ENCODE results near the gene AMN. TPM values are rescaled to one million over a fixed set of nuclear protein-coding genes. Genes with fewer than 3 reads are reported as not detected.

AMN gene
- total and polyA plus RNA-seq, 8 donors: 1.3 to 781 (median 13.8) TPM

GRCh38 chr14:102917056-102917385 lies 5.4 kb upstream of the AMN start:
- DNase-seq: no peak
- TF ChIP-seq POLR2A (IDR thresholded peaks at IDR 0.05): no peak
- TF ChIP-seq POLR2AphosphoS5 (IDR thresholded peaks at IDR 0.05): no peak
- no peak for TF ChIP-seq EP300 (IDR thresholded peaks at IDR 0.05)
- no peak for TF ChIP-seq CTCF (IDR thresholded peaks at IDR 0.05)
- no peak overlapping the region for H3K27ac ChIP-seq

GRCh38 chr14:102917469-102918211 lies 4.8 kb upstream of the AMN start:
- TF ChIP-seq EP300 (IDR thresholded peaks at IDR 0.05) (no peak), POLR2AphosphoS5 (IDR thresholded peaks at IDR 0.05) (no peak), CTCF (IDR thresholded peaks at IDR 0.05) (peak in 4 of 7 experiments; percentile 45 to 59 (median 47))
- Histone ChIP-seq H3K27ac (no peak overlapping the region), H3K27me3 (peaks cover 0 to 10% (median 3%) of the 10 kb centered on the region in 3 donors), H3K4me3 (no peak overlapping the region), H3K36me3 (no peaks in the 10 kb centered on the region), H3K9me3 (no peaks in the 10 kb centered on the region), H3K4me1 (peaks cover 0 to 4% (median 3%) of the 10 kb centered on the region in 4 donors)
- peak; percentile 62 to 71 for DNase-seq
- 0 to 39% (median 35%) methylated on average over 4 to 12 of the region's 12 CpGs for WGBS, 5 donors
- intact Hi-C loops (cut with DNase I; ENCODE audit: low total_unique reads): loop anchor here (10.0 kb wide), 1 partner anchor 143 kb away; the partner anchor contains the start of gene TRAF3

More at GRCh38 chr14:102917056-102917385, 5.4 kb upstream of the AMN start:
- H3K27me3 ChIP-seq: peaks cover 0 to 4% (median 0%) of the 10 kb centered on the region in 3 donors
- 76 to 97% (median 90%) methylated on average over 5 to 6 of the region's 6 CpGs for WGBS, 5 donors
- no peaks in the 10 kb centered on the region for H3K4me1 ChIP-seq
- H3K9me3 ChIP-seq: no peaks in the 10 kb centered on the region
- peaks cover 0 to 6% (median 1%) of the 10 kb centered on the region in 4 donors for H3K36me3 ChIP-seq
- H3K4me3 ChIP-seq: no peak overlapping the region
- intact Hi-C loops (cut with DNase I; ENCODE audit: low total_unique reads): loop anchor here (10.0 kb wide), 1 partner anchor 142 kb away; the partner anchor contains the start of gene TRAF3

- no peak for DNase-seq
- WGBS, 5 donors: 52 to 59% (median 56%) methylated on average over 2 of the region's 2 CpGs
- TF ChIP-seq EP300 (IDR thresholded peaks at IDR 0.05) (no peak), POLR2AphosphoS5 (IDR thresholded peaks at IDR 0.05) (no peak), POLR2A (IDR thresholded peaks at IDR 0.05) (no peak), CTCF (IDR thresholded peaks at IDR 0.05) (no peak)
- Histone ChIP-seq H3K27ac (no peak overlapping the region), H3K4me3 (no peak overlapping the region), H3K4me1 (peaks cover 6 to 12% (median 11%) of the 10 kb centered on the region in 4 donors), H3K9me3 (no peaks in the 10 kb centered on the region), H3K36me3 (no peaks in the 10 kb centered on the region), H3K27me3 (peaks cover 0 to 18% (median 11%) of the 10 kb centered on the region in 3 donors)
- intact Hi-C loops (cut with DNase I; ENCODE audit: low total_unique reads): loop anchor here (10.0 kb wide), 1 partner anchor 144 kb away; the partner anchor contains the start of gene TRAF3
These were observed 4.0 kb upstream of the AMN start for GRCh38 chr14:102918438-102918837.

- Histone ChIP-seq H3K4me3 (no peak overlapping the region), H3K27me3 (peaks cover 11 to 38% (median 31%) of the 10 kb centered on the region in 3 donors), H3K27ac (no peak overlapping the region), H3K36me3 (no peaks in the 10 kb centered on the region), H3K4me1 (peaks cover 6 to 22% (median 19%) of the 10 kb centered on the region in 4 donors), H3K9me3 (no peaks in the 10 kb centered on the region)
- TF ChIP-seq POLR2AphosphoS5 (IDR thresholded peaks at IDR 0.05) (no peak), POLR2A (IDR thresholded peaks at IDR 0.05) (no peak), EP300 (IDR thresholded peaks at IDR 0.05) (no peak), CTCF (IDR thresholded peaks at IDR 0.05) (no peak)
- intact Hi-C loops (cut with DNase I; ENCODE audit: low total_unique reads): no loop called here
- no peak for DNase-seq
- 93 to 96% (median 95%) methylated on average over 5 of the region's 5 CpGs for WGBS, 5 donors
These were observed 2.0 kb upstream of the AMN start for GRCh38 chr14:102920273-102920997.
